Activated CD8-positive, alpha-beta memory T cell treated with anti-CD3 and anti-CD28 coated beads for 4 hours (primary cell): Measurements from ENCODE around the gene VANGL1.
A peak's percentile ranks its signal among the peaks of the same experiment; 100 is the strongest.
"Not testable (repeated sequence)": the region's sequence is repeated elsewhere in the genome, so short reads cannot be mapped to it uniquely, and the experiment has no call there.

Experiments used
- DNase-seq, 2 donors: peaks; one replicate each; pipeline ENCODE4 v3.0.0-alpha.2; 2020; ENCODE audit warnings: low read depth in 2 of 2

The VANGL1 gene

DNA sequence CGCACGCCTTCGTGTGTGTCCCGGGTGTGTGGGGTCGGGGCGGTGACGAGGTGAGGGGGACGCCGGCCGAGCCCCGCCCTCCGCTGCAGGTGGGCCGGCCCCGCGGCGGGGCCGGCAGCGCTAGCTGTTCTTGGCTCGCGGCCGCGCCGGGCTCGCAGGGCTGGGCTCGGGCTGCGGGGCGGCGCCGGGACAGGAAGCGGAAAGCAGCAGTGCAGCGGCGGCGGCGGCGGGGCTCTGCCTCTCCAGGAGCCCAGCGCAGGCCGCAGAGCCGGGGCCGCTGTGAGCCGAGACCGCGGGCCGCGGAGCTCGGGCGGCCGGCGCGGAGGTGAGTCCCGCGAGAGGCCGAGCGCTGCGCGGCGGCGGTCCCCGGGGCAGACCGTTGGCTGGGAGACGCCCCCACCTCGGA lies at the start of gene VANGL1:
VANGL1 (plus strand) TSS at position 209 of the 406 bp plus-strand sequence. CDS start 9,444 bp downstream, outside the sequence.
- no peak for DNase-seq

DNA sequence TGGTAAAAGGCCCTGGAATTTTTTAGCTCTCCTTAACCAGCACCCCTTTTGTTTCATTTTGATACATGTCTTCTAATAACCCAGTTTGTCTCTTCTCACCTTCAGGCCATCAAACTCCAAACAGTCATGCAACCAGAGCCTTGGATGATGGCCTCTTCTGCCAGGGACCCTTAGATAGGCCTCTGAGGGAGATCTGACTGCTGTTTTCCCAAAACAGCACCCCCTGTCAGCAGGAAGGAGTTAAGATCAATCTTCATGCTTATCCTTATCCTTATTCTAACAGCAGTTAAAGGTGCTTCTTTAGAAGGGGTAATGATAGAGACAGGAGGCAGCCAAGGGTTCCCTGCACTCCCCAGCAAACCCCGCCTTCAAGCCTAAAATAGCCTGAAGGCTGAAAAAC lies 49.5 kb upstream of the VANGL1 start:
- DNase-seq = no peak

DNA sequence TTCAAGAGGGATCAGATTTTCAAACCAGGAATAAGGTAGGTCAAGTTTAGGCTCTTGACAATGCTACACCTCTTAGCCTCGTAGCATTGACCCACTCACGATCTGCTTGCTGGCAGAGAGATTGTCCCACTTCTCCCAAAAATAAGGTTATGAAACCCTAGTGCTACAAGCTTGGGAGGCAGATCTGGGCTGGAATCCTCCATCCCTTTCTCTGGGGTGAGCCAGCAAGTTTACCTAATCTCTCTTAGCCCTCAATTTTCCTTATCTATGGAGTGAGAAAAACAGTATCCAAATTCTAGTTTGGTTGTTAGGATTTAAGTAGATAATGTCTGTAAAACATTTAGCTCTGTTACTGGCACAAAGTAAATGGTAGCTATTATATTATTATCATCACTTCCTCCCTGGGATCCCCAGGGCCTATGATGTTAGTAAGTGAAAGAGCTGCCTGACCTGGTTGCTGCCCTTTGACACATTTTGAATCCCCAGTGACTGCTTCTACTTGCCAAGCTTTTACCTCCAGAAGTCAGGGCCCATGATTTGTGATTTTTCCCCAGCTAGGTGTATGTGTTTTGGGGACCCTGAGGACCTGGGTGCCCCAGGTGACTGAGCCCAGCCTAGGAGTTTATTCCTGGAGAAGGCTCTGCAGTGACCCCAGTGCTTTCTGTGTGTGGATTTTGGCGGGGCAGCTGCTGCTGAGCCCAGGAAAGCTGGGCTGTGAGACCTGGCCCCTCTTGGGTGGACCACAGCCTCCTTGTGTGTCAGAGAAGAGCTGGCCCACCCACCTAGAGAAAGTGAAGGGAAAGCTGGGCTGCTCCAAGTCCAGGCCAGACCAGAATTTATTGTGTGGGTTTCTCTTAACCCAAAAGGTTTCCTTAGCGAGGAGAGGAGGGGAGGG lies 48.2 kb upstream of the VANGL1 start:
- DNase-seq = no peak

DNA sequence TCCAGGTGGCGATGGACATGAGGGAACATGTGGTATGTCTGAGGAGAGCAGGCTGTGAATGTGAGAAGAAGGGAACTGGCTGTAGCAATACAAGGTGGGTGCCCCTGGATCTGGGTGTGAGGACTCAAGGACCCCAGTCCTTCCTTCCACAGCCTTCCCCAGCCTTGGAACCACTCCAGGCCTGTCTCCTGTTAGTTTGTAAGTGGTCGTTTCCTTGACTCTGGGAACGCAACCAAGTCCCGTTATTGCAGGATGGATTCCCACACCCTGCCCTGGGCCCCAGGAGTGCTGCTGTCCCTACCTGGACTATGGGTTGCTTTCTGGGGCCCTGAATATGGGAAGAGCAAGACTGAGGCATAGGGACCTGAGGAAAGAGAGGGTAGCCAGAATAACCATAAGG lies 47.2 kb upstream of the VANGL1 start:
- DNase-seq = no peak

DNA sequence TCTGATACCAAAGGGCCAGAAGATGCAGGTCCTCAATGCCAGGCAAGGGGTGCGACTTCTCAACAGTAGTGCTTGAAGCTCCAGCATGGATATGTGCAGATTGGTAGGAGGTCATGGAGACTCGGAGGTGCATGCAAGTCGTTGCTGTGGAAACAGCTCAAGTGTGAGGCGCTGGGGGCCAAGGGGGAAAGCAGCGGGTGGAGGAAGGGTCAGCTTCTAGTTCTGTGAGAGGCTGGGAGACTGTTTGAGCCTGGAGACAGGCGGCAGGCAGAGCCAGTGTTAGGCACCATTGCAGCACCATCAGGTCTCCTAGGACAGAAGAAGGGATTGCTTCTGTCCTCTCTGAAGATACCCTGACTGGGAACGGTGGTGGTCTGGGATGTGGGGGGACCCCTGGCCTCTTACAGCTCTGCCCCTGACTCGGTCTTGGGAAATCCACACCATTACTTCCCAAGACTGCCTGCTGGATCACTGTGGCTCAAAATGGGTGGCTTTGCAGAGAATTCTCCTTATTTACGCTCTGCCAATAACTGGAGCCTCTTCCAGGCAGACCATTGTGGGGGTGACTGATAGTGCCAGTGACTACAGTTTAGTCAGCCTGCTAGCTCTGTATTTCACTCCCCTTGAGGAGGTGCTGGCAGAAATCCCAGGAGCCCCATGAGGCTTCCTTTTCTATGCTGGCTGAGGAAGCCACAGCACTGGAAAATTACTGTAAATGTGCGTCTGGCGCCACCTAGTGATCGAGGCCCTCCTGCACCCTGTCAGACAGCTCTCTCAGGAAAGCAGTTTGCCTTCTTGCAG lies 46.3 kb upstream of the VANGL1 start:
- peak; percentile 6 to 17 for DNase-seq

DNA sequence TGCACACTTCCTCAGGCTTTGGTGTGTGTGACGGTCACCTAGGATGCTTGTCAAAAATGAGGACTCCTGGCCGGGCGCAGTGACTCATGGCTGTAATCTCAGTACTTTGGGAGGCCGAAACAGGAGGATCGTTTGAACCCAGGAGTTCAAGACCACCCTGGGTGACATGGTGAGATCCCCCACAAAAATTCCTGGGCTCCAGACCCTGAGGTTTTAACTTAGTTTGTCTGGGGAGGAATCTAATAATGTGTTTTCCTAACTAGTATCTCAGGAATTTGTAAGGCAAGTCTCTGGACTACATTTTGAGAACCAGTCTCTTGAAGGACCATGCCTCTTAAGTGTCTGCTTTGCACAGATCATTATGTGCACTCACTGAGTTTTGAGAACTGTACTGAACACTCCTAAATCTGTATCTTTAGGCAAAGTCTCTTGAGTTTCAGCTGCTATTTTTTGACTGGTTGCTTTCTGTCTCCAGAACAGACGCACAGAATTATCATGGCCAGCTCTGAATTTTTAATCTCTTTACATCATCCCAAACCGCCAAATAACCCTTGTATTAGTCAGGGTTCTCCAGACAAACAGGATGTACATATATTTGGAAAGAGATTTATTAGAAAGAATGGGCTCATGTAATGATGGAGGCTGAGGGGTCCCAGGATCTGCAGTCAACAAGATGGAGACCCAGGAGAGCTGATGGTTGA lies 45.5 kb upstream of the VANGL1 start:
- DNase-seq = no peak

DNA sequence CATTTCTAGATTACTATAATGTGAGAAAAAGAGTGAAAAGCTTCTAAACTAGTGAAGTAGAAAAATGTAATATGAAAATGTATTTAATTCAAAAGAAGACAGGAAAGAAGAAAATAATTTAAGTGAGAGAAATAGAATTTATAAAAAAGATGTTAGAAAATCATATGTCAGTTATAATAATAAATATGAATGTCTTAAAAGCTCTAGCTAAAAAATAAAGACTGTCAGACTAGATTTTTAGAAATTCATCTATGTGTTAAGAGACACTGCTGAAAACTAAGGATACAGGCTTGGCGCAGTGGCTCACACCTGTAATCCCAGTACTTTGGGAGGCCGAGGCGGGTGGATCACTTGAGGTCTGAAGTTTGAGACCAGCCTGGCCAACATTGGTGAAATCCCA lies 37.3 kb upstream of the VANGL1 start:
- no peak for DNase-seq

DNA sequence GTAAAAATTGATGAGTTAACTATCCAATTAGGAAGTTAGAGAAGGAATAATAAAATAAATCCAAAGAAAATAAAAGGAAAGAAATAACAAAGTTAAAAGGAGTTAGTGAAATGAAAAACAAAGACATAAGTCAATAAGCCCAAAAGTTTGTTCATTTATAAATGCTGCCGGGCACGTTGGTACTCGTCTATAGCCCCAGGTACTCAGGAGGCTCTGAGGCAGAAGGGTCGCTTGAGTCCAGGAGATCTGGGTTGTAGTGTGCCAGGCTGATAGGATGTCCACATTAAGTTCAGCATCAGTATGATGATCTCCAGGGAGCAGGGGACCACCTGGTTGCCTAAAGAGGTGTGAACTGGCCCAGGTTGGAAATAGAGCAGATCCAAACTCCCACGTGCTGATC lies 35.5 kb upstream of the VANGL1 start:
- no peak for DNase-seq

DNA sequence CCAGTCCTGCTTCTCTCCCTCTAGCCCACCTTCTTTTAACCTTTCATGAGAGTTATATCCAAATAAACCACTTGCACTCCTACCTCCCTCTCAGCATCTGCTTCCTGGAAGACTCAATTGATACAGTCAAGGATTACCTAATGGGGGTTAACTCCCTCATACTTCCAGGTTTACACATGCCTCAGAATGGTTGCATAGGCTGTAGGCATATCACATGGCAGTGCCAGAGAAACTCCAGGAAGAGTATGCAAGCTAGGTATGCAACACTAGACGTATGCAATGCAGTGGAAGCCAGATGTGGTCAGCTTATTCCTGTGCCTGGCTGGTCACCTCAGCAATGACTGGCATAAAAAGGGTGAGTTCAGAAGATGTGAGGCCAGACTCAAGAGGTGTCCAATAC lies 32.7 kb upstream of the VANGL1 start:
- DNase-seq = no peak

DNA sequence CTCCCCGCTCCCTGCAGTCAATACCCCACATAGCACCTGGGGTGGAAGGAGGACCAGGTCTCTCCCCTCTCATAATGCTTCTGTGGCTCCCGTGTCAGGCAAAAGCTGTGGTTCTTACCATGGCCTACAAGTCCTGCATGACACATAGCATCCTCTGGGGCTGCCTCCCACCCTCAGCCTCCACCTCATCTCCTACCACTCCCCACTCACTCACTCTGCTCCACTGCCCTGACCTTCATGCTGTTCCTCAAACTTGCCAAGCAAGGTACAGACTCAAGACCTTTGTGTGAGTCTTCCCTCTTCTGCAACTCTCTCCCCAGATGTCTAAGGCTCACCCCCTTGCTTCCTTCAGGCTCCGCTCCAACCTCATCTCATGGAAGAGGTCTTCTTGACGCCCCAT lies 28.0 kb upstream of the VANGL1 start:
- no peak for DNase-seq

DNA sequence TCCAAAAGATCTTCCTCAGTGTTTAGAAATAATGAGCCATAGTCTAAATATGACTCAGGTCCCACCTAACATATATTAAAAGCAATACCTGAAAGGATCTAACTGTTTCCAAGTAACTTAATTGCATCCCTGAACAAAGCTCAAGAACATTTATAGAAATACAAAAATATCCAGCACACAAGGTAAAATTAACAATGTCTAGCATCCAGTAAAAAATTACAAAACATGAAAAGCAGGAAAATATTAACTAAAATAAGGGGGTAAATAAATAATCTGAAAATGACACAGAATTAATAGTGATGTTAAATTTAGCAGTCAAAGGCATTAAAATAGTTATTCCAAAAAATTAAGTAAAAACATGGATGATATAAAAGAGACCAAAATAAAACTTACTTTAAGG lies 21.3 kb upstream of the VANGL1 start:
- DNase-seq = no peak

DNA sequence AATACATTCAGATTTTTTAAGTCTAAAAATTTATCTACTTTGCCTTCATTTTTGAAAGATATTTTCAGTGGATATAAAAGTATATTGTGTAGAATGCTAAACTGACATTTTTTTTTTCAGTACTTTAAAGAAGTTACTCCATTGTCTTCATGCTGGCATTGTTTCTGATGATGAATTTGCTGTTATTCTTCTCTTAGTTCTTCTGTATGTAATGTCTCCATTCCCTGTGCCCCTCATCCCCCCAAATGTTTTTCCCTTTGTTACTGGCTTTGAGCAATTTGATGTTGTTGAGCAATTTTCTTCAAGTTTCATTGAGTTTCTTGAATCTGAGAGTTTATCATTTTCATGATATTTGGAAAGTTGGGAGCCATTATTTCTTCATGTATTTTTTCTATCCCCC lies 20.8 kb upstream of the VANGL1 start:
- no peak for DNase-seq

DNA sequence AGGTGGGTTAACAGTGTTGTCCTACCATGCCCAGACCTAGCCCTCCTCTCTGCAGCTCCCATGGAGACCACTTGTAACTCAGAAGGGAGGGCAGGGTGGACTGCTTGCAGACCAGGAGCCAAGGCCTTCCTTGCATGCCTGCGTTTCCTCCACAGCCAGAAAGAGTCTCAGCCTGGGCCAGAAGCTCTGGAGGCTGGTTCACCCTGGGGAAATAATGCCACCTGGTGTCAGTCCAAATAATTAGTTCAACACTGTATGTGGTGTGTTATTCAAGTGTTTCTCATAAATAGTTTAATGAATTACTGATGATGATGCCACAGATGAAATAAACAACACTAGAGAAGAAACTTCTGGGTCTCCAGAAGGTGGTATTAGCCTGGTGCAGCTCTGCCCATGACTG lies 16.9 kb upstream of the VANGL1 start:
- DNase-seq = no peak

DNA sequence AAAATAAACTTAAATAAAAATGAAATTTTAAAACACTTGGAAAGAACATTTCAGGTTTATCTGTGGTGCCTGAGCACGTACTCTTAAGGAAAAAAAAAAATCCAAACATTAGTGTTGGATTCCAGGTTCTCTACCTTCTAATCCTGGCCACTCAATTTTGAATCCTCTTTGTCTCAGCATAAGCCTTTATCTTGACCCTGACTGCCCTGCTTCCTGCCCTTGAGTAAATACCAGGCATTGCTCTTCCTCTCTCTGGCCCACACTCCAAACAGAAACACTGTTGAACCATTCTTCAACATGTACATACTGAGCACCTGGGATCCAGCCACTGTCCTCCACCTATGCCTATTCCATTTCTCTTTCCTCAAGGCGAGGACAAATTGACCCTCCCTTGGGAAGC lies 11.4 kb upstream of the VANGL1 start:
- no peak for DNase-seq

DNA sequence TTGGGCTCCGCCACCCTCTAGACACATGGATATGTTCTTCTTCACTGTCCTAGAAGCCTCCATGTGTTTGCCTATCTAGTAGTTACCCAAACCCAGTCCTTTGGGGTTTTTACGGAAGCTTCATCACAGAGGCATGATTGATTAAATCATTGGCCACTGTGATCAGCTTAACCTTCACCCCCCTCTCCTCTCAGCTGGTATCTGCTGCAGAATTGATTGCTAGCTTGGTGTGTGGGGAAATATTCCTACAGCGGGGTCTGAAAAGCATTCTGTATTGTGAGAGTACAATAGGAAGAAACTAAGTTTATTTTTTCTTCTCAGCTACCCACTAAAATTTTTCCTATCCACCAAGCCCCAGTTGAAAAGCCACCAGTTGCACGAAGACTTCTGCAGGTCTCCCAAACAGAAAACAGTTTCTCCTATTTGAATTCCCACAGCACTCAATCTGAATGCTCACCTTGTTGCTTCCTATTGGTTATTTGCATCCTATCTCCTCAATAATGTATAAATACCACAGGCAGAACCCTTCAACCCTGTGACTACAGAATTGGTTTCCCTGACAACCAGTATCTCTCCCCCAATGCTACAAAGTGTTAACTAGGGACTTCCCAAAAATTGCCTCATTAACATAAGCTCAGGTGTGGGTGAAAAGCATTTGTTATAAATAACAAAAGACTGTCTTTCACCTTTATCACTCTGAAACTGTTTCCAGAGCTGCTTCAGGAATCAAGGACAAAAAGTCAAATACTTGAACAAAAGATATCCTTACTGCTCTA lies 9.3 kb upstream of the VANGL1 start:
- DNase-seq = no peak

DNA sequence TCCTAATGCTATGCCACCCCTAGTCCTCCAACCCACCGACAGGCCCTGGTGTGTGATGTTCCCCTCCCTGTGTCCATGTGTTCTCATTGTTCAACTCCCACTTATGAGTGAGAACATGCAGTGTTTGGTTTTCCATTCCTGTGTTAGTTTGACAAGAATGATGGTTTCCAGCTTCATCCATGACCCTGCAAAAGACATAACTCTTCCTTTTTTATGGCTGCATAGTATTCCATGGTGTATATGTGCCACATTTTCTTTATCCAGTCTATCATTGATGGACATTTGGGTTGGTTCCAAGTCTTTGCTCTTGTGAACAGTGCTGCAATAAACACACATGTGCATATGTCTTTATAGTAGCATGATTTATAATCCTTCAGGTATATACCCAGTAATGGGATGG lies 8.2 kb upstream of the VANGL1 start:
- not testable (repeated sequence) for DNase-seq

DNA sequence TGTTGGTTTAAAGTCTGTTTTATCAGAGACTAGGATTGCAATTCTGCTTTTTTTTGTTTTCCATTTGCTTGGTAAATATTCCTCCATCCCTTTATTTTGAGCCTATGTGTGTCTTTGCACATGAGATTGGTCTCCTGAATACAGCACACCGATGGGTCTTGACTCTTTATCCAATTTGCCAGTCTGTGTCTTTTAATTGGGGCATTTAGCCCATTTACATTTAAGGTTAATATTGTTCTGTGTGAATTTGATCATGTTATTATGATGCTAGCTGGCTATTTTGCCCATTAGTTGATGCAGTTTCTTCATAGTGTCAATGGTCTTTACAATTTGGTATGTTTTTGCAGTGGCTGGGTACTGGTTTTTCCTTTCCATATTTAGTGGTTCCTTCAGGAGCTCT lies 4.5 kb upstream of the VANGL1 start:
- DNase-seq = not testable (repeated sequence)

DNA sequence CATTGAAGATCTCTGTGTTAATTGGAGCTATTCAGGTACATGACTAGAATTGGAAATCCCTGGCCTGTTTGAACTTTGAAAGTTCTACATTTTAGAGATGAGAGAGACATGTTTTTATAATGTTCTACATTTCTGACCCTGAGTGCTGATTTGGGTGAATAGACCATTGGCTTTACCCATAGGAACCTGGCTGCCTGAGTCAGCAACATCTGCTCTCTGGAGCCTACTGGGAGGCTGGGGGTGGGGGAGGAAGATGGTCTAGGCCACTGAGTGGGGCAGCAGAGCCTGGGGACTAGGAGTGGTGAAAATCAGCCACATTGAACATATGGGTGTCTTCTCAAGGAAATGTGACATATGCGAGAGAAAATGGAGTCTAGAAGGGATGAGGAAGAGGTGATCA lies 1.4 kb upstream of the VANGL1 start:
- no peak for DNase-seq

DNA sequence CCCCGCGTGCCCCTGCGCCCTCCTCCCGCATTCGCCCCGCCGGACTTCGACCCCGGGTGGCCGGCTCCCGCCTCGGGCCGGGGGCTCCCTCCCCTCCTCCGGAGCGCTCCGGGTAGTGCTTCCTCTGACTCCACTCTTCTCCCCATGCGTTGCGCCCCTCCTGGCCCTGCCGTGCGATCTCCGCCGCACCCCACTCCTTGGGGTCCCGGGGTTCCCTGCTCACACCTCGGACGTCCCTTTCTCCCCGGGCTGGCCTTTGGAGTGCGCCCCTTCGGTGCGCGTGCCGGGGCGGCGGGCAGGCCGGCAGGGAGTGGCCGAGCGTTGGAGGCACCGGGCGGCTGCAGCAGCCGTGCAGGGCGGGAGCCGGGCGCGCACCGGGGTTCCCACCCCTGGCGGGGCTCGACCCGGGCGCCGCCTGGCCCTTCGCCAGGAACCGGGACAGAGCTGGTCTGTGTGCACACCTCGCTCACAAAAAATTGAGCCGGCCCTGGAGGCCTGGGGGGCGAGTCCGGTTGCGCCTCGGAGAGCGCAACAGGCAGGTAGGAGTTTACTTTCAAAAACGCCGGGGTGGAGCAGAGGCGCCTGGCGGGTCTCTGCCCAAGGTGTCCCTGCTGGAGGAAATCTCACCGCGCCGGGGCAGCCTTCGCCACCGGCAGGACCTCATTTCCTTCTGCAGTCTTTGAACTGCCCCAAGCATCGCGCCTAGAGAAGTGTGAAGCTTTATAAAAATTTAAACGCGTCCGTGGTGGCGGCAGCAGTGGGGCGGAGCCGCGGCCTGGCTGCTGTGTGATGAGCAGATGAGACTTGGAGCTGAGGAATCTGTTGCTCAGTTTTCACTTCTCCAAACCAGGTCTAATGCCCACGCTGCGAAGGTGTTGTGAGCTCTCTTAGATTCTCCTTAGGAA lies 650 bp downstream of the VANGL1 start:
- no peak for DNase-seq

DNA sequence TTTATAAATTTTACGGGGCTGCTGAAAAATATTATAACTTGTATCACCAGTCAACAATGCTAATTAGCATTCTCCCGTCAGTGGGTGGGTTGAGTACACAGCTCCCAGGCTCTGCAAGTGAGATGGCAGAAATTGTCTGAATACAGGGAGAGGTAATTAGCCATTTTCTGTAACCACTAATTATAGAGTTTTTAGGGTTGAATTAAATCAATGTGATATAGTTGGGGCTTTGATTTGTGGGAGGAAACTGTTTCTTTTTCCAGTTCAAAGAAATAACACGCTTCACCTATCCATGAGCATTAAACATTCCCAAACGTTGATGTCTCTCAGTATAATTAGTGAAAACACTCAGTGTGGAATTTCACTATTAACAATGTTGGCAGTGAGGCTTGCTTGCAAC lies 1.5 kb downstream of the VANGL1 start:
- no peak for DNase-seq

DNA sequence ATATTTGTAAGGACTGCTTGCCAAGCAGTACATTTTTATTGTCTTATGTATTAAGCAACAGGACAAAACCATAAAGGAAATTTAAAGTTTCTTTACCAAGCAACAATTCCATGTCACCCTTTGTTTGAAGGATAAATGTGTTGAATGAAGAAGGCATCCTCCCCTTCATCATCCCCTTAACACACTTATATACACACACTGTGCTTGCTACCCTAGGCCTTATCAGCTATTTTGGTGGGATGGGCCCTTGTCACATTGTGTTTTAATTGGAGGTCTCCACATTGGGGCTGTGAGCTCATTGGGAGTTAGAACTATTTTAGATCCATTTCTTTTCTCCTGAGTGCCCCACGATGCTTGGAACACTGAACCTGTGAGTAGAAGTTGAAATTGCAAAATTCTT lies 1.9 kb downstream of the VANGL1 start:
- no peak for DNase-seq
